ENCODE results near the gene ETFA. TPM values are rescaled to one million over a fixed set of nuclear protein-coding genes. Genes with fewer than 3 reads are reported as not detected.
"Not testable (repeated sequence)": the region's sequence is repeated elsewhere in the genome, so short reads cannot be mapped to it uniquely, and the experiment has no call there.

Gene ETFA
- polyA plus RNA-seq, 4 donors: 156 to 179 (median 164) TPM

DNA sequence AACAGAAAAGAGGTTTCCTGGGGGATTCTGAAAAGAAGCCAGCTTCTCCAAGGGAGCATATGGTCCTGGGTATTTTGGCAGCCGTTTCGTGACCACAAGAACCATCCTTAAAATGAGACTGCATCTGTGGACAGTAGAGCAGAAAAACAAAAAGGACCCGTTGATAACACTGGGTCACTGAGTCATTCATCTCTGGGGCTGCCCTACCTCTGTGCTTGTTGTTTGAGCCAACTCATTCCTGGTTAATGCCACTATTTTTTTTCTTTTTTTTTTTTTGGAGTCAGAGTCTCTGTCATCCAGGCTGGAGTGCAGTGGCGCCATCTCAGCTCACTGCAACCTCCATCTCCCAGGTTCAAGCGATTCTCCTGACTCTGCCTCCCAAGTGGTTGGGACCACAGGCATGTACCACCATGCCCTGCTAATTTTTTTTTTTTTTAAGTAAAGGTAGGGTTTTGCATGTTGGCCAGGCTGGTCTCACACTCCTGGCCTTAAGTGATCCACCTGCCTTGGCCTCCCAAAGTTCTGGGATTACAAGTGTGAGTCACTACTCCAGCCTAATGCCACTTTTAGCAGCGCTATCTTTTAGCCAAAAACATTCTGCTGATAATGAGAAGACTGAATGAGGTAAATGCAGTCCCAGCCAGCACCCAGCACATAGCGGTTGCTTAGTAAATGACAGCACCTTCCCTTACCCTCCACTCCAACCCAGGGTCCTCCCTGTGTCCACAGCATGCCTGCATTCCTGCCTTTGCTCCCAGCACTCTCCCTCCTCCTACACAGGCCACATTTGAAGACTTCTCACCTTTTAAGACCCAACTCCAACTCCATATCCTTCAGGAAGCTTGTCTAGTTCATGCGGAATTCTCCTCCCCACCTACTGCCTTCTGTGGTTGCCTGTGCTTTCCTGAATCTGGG, 16.2 kb upstream of the ETFA start:
- no peak for DNase-seq (ENCODE audit: low read depth in 4 of 4, low spot score in 3 of 4)

DNA sequence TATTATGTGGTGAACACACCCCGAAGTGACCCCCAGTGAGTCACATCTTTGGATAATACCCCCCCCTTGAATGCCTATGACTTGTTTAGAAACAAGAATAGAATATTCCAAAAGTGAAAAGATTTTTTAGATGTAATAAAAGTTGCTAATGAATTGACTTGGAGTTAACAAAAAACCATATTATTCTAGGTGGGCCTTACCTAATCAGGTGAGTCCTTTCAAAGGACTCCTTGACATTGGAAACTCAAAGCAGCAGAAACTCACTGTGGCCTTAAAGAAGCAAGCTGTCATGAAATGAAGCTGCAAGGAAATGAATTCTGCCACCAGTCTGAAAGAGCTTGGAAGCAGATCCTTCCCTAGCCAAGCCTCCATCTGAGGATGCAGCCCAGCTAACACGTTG, 14.4 kb upstream of the ETFA start:
- no peak for DNase-seq (ENCODE audit: low read depth in 4 of 4, low spot score in 3 of 4)

DNA sequence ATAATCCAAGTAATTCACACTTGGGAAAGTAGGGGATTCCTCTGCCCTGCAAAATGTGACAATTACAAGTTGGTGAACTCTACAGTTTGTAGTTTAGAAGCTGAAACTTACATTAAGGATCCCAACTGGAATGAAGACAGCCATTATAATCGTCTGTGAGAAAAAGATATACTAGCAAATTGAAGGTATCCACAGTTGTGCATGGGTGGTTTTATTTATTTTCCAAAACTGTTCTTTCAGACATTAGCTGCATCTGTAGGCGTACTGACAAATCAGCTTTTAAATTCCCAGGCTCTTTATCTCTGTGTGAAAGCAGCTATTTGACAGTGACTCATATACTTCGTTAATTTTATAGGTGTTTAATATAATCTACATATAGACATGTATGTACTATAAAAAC, 12.8 kb upstream of the ETFA start:
- DNase-seq (ENCODE audit: low read depth in 4 of 4, low spot score in 3 of 4): no peak

DNA sequence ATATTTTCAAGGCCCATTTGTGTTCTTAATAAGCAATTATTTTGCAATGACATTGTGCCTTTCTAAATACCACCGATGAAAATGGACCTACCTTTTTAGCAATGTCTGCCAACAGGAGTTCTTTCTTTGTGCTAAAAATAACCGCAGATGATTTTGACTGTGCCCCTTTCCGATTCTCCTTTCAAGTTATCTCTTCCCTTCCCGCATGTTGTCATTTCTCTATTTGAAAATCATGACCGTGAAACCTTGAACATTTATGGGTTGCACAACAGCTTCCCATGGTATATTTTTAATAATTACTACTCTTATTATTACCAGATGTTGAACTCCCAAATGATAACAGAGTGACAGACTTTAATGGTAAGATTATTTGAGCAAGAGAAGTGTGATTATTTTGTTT, 10.3 kb upstream of the ETFA start:
- no peak for DNase-seq (ENCODE audit: low read depth in 4 of 4, low spot score in 3 of 4)

DNA sequence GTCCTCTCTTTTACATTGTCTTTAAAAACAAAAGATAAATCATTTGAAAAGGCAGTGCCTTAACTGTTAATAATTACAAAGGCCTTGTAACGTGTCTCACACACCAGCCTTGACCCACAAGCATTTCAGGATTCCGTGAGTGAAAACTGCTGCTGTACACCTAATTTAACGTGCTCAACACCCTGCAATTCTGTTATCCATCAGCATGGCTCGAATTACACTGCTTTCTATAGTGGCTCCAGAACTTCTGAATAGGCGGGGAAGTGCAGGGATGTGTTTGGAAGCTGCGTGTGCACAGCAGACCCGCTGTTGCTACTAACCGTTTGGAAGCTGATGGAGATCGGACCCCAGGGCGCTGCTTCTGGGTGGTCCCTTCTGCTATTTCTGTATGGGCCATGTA, 9.9 kb upstream of the ETFA start:
- no peak for DNase-seq (ENCODE audit: low read depth in 4 of 4, low spot score in 3 of 4)

DNA sequence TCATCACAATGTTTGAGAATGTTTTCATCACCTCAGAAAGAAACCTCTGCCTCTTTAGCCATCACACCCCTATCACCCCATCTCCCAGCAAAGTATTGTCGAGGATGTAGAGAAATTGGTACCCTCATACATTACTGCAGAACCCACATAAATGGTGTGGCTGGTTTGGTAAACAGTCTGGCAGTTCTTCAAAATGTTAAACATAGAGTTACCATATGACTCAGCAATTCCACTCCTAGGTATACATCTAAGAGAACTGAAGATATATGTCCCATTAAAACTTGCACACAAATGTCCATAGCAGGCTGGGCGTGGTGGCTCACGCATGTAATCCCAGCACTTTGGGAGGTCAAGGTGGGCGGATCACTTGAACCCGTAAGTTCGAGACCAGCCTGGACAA, 8.7 kb upstream of the ETFA start:
- DNase-seq (ENCODE audit: low read depth in 4 of 4, low spot score in 3 of 4): no peak

DNA sequence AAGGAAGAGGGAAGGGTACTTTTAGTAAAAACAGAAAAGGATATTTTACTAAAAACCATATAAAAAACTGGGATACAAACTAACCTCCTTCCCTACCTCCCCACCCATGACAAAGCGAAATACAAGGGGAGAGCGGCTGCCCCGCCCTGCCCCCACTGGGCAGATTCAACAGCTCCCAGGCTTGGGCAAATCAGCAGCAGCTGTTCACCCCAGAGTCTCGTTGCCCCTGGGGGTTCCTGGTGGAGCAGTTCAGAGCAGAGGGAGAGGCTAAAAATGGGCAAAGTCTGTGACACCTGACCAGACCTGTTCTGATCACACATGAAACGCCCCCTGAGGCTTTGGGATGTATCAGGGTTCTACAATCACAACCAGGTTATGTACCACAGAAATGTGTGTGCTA, 2.5 kb upstream of the ETFA start:
- DNase-seq (ENCODE audit: low read depth in 4 of 4, low spot score in 3 of 4): no peak

DNA sequence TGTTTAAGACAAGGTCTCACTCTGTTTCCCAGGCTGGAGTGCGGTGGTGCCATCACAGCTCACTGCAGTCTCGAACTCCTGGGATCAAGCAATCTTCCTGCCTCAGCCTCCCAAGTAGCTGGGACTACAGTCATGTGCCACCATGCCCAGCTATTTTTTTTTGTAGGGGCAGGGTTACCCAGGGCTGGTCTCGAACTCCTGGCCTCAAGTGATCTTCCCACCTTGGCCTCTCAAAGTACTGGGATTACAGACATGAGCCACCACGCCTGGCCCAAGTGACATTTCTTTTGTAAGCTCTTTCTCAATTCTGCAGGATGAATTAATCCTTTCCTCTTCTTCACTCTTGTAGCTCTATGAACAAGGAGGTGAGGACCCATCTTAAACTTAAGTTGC, 1.9 kb upstream of the ETFA start:
- DNase-seq (ENCODE audit: low read depth in 4 of 4, low spot score in 3 of 4): not testable (repeated sequence)

DNA sequence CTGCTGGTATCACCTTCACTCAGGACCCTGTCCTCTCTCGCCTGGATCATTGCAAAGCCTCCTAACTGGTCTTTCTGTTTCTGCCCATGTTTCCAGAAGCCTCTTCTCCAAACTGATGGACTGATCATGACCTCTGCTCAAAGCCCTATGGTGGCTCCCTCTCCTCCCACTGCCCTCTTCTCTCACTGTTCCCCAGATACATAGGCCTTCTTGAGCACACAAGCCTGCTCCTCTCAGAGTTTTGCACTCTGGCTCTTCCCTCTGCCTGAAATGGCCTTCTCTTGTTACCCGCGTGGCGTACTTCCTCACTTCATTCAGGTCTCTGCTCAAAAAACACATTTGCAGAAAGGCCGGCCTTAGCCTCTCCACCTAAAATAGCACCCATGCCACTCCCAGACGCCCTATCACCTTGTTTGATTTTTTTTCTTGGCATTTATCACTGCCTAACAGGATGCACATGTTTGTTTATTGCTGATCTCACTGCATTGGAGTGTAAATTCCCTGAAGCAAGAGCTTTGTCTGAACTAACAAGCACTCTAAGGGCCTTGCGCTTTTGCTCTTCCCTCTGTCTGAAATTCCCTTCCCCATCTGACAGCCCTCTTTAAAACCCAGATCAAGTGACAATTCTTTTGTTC, 1.4 kb upstream of the ETFA start:
- DNase-seq (ENCODE audit: low read depth in 4 of 4, low spot score in 3 of 4): no peak

DNA sequence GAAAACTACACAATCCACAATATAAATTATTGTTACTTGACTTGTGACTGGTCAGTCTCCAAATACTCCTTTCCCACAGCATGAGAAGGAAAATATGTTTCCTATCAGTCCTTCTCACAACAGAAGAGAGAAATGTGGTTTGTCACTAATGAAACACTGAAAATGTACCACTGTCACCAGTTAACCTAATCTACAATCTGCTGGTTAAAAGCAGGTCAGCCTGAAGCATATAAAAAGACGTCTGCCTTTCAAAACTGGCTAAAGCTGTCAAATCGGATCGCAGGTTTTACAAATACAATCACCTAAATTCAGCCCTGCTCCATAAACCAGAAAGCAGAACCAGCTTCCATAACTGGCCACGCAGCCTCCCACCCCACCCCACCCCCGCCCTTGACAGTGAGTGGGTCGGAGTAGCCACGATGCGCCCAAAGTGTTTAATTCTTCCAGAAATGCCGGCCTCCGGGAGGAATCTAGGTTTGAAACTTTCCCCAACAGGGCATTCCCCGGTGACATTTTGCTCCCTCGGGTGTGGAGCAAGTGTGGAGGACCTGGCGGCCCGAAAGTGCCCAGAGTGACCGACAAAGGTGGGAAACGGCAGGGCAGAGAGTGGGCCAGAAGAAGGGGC, 682 bp downstream of the ETFA start:
- DNase-seq (ENCODE audit: low read depth in 4 of 4, low spot score in 3 of 4): no peak

DNA sequence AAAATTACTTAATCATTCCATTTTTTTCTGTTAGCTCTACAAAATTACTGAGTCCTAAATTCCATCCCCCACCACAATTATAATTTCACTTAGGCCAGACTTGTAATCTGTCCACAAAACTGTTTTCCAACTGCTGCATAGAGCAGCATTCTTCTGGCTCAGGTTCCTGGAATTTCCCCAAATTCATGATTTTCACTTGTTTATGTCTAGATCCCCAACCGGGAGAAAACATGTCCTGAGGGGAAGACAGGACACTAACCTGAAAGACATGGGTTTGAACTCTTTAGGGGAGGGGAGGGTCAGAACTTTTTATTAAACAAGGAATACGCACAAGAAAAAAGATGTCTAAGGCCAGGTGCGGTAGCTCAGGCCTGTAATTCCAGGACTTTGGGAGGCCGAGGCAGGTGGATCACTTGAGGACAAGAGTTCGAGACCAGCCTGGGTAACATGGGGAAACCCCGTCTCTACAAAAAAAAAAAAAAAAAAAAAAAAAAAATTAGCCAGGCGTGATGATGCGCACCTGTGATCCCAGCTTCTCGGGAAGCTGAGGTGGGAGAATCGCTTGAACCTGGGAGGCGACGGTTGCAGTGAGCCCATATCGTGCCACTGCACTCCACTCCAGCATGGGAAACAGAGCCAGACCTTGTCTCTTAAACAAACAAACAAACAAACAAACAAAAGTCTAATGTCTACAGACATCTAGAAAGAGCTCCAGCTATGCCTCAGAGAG, 1.5 kb downstream of the ETFA start:
- DNase-seq (ENCODE audit: low read depth in 4 of 4, low spot score in 3 of 4): no peak

DNA sequence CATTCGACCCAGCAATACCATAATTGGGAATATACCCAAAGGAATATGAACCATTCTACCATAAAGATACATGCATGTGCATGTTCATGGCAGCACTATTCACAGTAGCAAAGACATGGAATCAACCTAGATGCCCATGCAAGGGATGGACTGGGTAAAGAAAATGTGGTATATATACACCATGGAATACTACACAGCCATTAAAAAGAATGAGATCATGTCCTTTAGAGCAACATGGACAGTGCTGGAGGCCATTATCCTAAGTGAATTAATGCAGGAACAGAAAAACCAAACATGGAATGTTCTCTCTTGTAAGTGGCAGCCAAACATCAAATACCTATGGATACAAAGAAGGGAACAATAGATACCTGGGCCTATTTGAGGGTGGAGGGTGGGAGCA, 7.4 kb downstream of the ETFA start:
- DNase-seq (ENCODE audit: low read depth in 4 of 4, low spot score in 3 of 4): no peak

DNA sequence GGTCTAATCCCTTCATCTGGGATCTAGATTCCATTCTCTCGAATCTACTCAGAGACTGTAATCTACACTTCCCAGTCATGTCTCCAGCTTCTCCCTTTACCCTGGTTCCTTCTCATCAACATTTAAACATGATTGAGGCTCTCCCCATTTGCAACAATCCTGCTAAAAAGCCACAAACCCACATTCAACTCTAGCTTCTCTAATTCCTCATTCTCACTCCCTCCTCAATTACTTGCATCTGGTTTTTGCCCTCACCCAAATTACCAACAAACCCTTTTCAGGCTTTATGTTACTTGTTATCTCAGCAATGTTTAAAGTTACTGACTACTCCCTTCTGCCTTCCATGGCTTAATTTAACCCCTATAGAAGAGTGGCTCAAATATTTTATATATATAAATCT, 11.5 kb downstream of the ETFA start:
- DNase-seq (ENCODE audit: low read depth in 4 of 4, low spot score in 3 of 4): no peak

DNA sequence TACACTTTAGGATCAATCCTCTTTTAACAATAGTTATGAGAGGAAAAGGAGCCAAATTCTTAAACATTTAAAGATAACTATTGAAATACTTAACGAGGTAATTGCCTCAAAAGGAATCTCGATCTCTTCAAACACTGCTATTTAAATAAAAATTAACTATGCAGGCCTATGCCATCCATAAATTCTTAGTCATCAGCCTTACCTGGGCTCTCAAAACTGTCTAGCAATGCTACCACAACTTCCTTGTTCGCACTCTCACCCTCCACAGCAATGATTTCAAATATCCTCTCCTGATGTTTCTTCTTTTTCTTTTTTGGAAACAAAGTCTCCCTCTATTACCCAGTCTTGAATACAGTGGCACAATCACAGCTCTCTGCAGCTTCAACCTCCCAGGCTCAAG, 12.3 kb downstream of the ETFA start:
- no peak for DNase-seq (ENCODE audit: low read depth in 4 of 4, low spot score in 3 of 4)

DNA sequence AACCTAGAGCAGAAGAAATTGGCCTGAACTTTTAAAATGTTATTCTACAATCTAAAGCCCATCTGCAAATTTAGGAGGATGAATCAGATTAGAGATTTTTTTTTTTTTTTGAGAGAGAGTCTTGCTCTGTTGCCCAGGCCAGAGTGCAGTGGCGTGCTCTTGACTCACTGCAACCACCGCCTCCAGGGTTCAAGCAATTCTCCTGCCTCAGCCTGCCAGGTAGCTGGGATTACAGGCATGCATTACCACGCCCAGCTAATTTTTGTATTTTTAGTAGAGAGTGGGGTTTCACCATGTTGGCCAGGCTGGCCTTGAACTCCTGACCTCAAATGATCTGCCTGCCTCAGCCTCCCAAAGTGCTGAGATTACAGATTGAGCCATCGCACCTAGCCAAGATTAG, 13.3 kb downstream of the ETFA start:
- DNase-seq (ENCODE audit: low read depth in 4 of 4, low spot score in 3 of 4): not testable (repeated sequence)

DNA sequence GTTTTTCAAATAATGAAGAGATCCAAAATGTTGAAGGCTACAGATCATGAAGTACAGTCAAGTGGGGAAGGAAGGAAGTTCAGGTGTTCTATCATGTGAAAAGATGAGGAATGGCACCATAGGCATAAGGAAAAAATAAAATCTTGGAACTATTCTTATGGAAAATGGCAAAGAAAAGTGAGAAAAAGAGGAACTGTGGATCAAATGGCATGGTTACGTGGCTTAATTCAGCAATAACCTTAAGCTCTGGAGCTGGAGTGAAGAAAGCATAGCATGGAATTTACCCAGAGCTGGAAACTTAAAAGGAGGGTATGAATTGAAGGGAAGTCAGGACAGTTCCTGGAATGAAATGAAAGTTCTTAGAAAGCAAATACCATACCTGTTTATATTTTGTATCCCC, 14.4 kb downstream of the ETFA start:
- no peak for DNase-seq (ENCODE audit: low read depth in 4 of 4, low spot score in 3 of 4)

DNA sequence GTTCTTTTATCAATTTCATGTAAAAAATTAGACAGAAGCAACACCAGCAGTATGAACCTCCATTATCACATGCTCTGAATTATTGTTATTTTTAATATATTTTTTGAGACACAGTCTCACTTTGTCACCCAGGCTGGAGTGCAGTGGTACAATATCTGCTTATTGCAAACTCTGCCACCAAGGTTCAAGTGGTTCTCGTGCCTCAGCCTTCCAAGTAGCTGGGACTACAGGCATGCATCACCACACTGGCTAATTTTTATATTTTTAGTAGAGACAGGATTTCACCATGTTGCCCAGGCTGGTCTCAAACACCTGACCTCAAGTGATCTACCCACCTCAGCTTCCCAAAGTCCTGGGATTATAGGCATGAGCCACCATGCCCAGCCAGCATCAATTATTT, 16.8 kb downstream of the ETFA start:
- DNase-seq (ENCODE audit: low read depth in 4 of 4, low spot score in 3 of 4): not testable (repeated sequence)

DNA sequence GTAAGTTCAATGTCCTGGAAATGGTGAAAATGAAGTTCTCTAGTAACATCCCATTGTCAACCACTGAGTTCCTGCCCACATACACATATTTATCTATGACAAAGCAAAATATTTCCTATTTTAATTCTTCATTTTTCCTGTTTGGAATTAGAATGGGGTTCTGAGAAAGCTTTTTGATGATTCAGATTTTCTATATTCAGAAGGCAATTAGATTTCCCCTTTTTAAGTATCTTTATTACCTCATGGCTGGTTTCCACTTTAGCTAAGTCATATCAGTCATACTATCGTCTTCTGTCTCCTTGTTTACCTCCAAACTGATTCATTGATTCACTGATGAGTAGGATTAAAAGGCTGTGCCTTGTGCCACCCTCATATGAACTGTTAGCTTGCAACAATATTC, 17.9 kb downstream of the ETFA start:
- no peak for DNase-seq (ENCODE audit: low read depth in 4 of 4, low spot score in 3 of 4)

DNA sequence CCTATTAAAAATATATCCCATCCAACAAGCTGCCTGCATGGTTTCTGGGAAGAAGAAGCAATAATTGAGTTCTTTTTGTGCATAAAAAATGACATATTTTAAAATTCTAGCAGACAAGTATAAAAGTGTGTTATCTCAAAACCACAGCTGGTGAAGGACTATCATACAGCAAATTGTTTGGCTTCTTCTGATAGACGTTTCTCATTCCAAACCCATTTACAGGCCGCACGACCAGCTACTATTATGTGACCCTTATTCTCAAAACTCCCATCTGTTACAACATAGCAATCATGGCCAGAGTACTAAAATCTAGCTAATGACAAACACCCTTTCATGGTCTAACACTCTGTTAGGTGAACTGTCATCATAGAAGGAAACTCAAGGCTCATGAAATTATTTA, 21.7 kb downstream of the ETFA start:
- no peak for DNase-seq (ENCODE audit: low read depth in 4 of 4, low spot score in 3 of 4)

DNA sequence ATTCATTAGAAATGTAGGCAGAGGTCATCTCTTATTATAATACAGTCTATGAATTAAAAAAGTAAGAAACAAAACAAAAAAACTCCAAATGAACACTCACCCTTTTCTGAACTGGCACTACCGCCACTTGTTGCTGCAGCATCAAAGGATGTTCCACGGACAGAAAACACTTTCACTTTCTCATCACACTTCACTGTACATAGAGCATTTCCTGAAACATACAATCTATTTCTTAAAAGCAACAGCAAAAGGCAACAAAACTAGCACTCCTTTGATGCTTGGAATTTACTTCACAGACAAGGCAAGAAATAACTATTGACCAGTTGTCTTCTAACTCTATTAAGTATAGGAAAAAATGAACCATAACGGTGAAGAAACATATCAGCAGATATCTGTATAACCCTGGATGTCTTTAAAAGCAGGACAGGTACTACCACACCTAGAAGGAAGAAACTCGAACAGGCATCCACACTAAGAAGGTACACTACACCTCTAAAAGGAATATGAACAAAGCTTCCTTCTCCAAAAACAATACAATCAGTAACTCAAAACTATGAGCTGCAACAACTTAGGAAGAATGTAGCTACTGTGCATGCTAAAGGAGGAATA, 24.9 kb downstream of the ETFA start:
- DNase-seq (ENCODE audit: low read depth in 4 of 4, low spot score in 3 of 4): no peak

Data from right renal pelvis (tissue), 4 donors.